HEK293 (cell line): ENCODE results near the gene DLG2.

ENCODE experiments used
- CTCF ChIA-PET: fragments of 350-600 bp; formaldehyde crosslinking; extraction: SDS; loops from one replicate; lab custom pipeline; 2021; ENCODE audit warnings: antibody characterized with exemption; lab: Yijun Ruan, JAX
- POLR2A ChIA-PET: fragments of 300-600 bp; formaldehyde crosslinking; extraction: SDS; loops from one replicate; lab custom pipeline; 2020; ENCODE audit warnings: antibody characterized with exemption, inconsistent platforms; lab: Yijun Ruan, JAX
- H3K27ac ChIP-seq: fragments of 200-500 bp; sonication (Bioruptor generic); 2 replicates; pipeline ENCODE4 v1.5.1; 2014; ENCODE audit warnings: low read depth, low read length, control low read depth, inconsistent platforms; ENCODE audit errors: extremely low read depth
- H3K36me3 ChIP-seq, 2 experiments: fragments of 200-500 bp in 1 of 2; sonication (Bioruptor generic) in 1 of 2; 1 replicate in 1 of 2; 2 replicates in 1 of 2; pipeline ENCODE4 v1.5.1; 2014 to 2017; ENCODE audit warnings: inconsistent platforms in 2 of 2, low read length in 2 of 2; ENCODE audit not compliant: control insufficient read depth in 2 of 2, insufficient read depth in 1 of 2
- H3K4me1 ChIP-seq: fragments of 200-500 bp; sonication (Bioruptor generic); 2 replicates; pipeline ENCODE4 v1.5.1; 2014; ENCODE audit warnings: mild to moderate bottlenecking, low read length, inconsistent platforms; ENCODE audit not compliant: control insufficient read depth, insufficient read depth
- H3K4me3 ChIP-seq: 2 replicates; pipeline ENCODE4 v1.5.1; 2011; ENCODE audit warnings: low read depth, mild to moderate bottlenecking, control low read depth, low read length, moderate library complexity
- H3K9me3 ChIP-seq: fragments of 200-500 bp; sonication (Bioruptor generic); 2 replicates; pipeline ENCODE4 v1.5.1; 2014; ENCODE audit warnings: low read depth, low read length, inconsistent platforms; ENCODE audit not compliant: control insufficient read depth, insufficient read depth
- FEZF1 ChIP-seq: fragments of 450-650 bp; formaldehyde crosslinking; IDR thresholded peaks from 2 replicates; pipeline ENCODE4 v1.5.1; 2016; ENCODE audit warnings: missing biosample characterization, missing genetic modification characterization
- HOXA7 ChIP-seq: sonication (generic); formaldehyde crosslinking; IDR thresholded peaks from 2 replicates; pipeline ENCODE4 v1.8.1; 2022; ENCODE audit warnings: missing genetic modification reagents, borderline replicate concordance
- ZBTB21 ChIP-seq: fragments of 450-650 bp; formaldehyde crosslinking; IDR thresholded peaks from 2 replicates; pipeline ENCODE4 v1.5.1; 2017; ENCODE audit warnings: missing biosample characterization, missing genetic modification characterization
- ZBTB44 ChIP-seq: fragments of 450-650 bp; IDR thresholded peaks from 2 replicates; pipeline ENCODE4 v1.5.1; 2018; ENCODE audit warnings: missing biosample characterization, mild to moderate bottlenecking, missing genetic modification characterization
- ZBTB7A ChIP-seq: fragments of 450-650 bp; formaldehyde crosslinking; IDR thresholded peaks from 2 replicates; pipeline ENCODE4 v1.5.1; 2016; ENCODE audit warnings: low read depth, missing biosample characterization, missing genetic modification characterization
- ZFP3 ChIP-seq: fragments of 450-650 bp; formaldehyde crosslinking; IDR thresholded peaks from 2 replicates; pipeline ENCODE4 v1.5.1; 2016; ENCODE audit warnings: low read depth, missing biosample characterization, missing genetic modification characterization
- ZNF239 ChIP-seq: fragments of 450-650 bp; formaldehyde crosslinking; IDR thresholded peaks from 2 replicates; pipeline ENCODE4 v1.5.1; 2016; ENCODE audit warnings: missing biosample characterization, missing genetic modification characterization
- ZNF302 ChIP-seq: fragments of 450-650 bp; formaldehyde crosslinking; IDR thresholded peaks from 2 replicates; pipeline ENCODE4 v1.5.1; 2016; ENCODE audit warnings: missing biosample characterization, missing genetic modification characterization, low read depth
- ZNF335 ChIP-seq: fragments of 450-650 bp; formaldehyde crosslinking; conservative IDR thresholded peaks from 2 replicates; pipeline ENCODE4 v1.5.1; 2016; ENCODE audit warnings: missing biosample characterization, missing genetic modification characterization
- ZNF354C ChIP-seq: fragments of 450-650 bp; formaldehyde crosslinking; IDR thresholded peaks from 2 replicates; pipeline ENCODE4 v1.5.1; 2016; ENCODE audit warnings: missing biosample characterization, missing genetic modification characterization, low read depth, borderline replicate concordance
- ZNF391 ChIP-seq: fragments of 450-650 bp; formaldehyde crosslinking; IDR thresholded peaks from 2 replicates; pipeline ENCODE4 v1.5.1; 2016; ENCODE audit warnings: low read depth, missing biosample characterization, missing genetic modification characterization, borderline replicate concordance
- ZNF423 ChIP-seq: fragments of 450-650 bp; formaldehyde crosslinking; IDR thresholded peaks from 2 replicates; pipeline ENCODE4 v1.5.1; 2016; ENCODE audit warnings: missing biosample characterization, missing genetic modification characterization
- ZNF433 ChIP-seq: fragments of 450-650 bp; formaldehyde crosslinking; IDR thresholded peaks from 2 replicates; pipeline ENCODE4 v1.5.1; 2016; ENCODE audit warnings: missing biosample characterization, missing genetic modification characterization, low read depth
- ZNF510 ChIP-seq: fragments of 450-650 bp; formaldehyde crosslinking; IDR thresholded peaks from 2 replicates; pipeline ENCODE4 v1.5.1; 2018; ENCODE audit warnings: mild to moderate bottlenecking, missing genetic modification characterization, missing biosample characterization; ENCODE audit not compliant: insufficient replicate concordance
- ZNF544 ChIP-seq: fragments of 450-650 bp; formaldehyde crosslinking; IDR thresholded peaks from 2 replicates; pipeline ENCODE4 v1.5.0; 2017; ENCODE audit warnings: missing biosample characterization, missing genetic modification characterization
- ZNF571 ChIP-seq: fragments of 450-650 bp; formaldehyde crosslinking; IDR thresholded peaks from 2 replicates; pipeline ENCODE4 v1.5.0; 2017; ENCODE audit warnings: missing biosample characterization, missing genetic modification characterization
- ZNF600 ChIP-seq: fragments of 450-650 bp; formaldehyde crosslinking; IDR thresholded peaks from 2 replicates; pipeline ENCODE4 v1.5.1; 2016; ENCODE audit warnings: missing biosample characterization, missing genetic modification characterization
- ZNF626 ChIP-seq: fragments of 450-650 bp; sonication (Bioruptor Pico); formaldehyde crosslinking; IDR thresholded peaks from 2 replicates; pipeline ENCODE4 v1.5.1; 2018; ENCODE audit warnings: missing biosample characterization, missing genetic modification characterization, inconsistent platforms
- ZNF658 ChIP-seq: fragments of 450-650 bp; formaldehyde crosslinking; IDR thresholded peaks from 2 replicates; pipeline ENCODE4; 2016; ENCODE audit warnings: missing biosample characterization, missing genetic modification characterization
- ZNF677 ChIP-seq: fragments of 450-650 bp; IDR thresholded peaks from 2 replicates; pipeline ENCODE4 v1.5.0; 2018; ENCODE audit warnings: missing biosample characterization, mild to moderate bottlenecking, missing genetic modification characterization, moderate library complexity
- ZNF692 ChIP-seq: fragments of 450-650 bp; formaldehyde crosslinking; IDR thresholded peaks from 2 replicates; pipeline ENCODE4 v1.5.1; 2016; ENCODE audit warnings: missing biosample characterization, missing genetic modification characterization
- ZNF704 ChIP-seq: fragments of 450-650 bp; formaldehyde crosslinking; IDR thresholded peaks from 2 replicates; pipeline ENCODE4 v1.5.1; 2016; ENCODE audit warnings: missing biosample characterization, missing genetic modification characterization
- ZSCAN16 ChIP-seq: fragments of 450-650 bp; formaldehyde crosslinking; IDR thresholded peaks from 2 replicates; pipeline ENCODE4 v1.5.1; 2016; ENCODE audit warnings: missing biosample characterization, missing genetic modification characterization
- ZSCAN5A ChIP-seq: fragments of 450-650 bp; formaldehyde crosslinking; IDR thresholded peaks from 2 replicates; pipeline ENCODE4 v1.5.1; 2016; ENCODE audit warnings: missing biosample characterization, missing genetic modification characterization

DLG2 gene

GRCh38 chr11:85475660-85476517, 151.3 kb downstream of the DLG2 start:
- no peaks in the 10 kb centered on the region for H3K9me3 ChIP-seq
- no peak overlapping the region for H3K4me3 ChIP-seq
- CTCF ChIA-PET: interaction anchor here (0.9 kb wide), 1 partner anchor 65 kb away, joined by 3 read pairs; no protein-coding TSS in a partner anchor
- H3K27ac ChIP-seq: no peak overlapping the region
- POLR2A ChIA-PET: no interaction called here
- no peaks in the 10 kb centered on the region for H3K36me3 ChIP-seq
- H3K4me1 ChIP-seq: no peaks in the 10 kb centered on the region
- TF ChIP-seq ZFP3: no peak
- no peak for TF ChIP-seq ZNF600
- no peak for TF ChIP-seq ZNF544 (tag by site-specific recombination)
- no peak for TF ChIP-seq ZNF510 (tag by site-specific recombination)
- TF ChIP-seq ZNF391 (tag by site-specific recombination): no peak
- no peak for TF ChIP-seq ZSCAN5A (tag by site-specific recombination)
- no peak for TF ChIP-seq ZNF704 (tag by site-specific recombination)
- no peak for TF ChIP-seq ZNF571 (tag by site-specific recombination)
- no peak for TF ChIP-seq HOXA7 (CRISPR knock-in tag)
- no peak for TF ChIP-seq ZSCAN16 (tag by site-specific recombination)
- no peak for TF ChIP-seq ZBTB7A
- TF ChIP-seq ZBTB21 (tag by site-specific recombination): no peak
- TF ChIP-seq ZNF626 (tag by site-specific recombination): no peak
- TF ChIP-seq ZNF423: no peak
- TF ChIP-seq ZNF692 (tag by site-specific recombination): no peak
- no peak for TF ChIP-seq ZNF677 (tag by site-specific recombination)
- no peak for TF ChIP-seq FEZF1 (tag by site-specific recombination)
- no peak for TF ChIP-seq ZNF335 (tag by site-specific recombination)
- no peak for TF ChIP-seq ZBTB44 (tag by site-specific recombination)

DNA sequence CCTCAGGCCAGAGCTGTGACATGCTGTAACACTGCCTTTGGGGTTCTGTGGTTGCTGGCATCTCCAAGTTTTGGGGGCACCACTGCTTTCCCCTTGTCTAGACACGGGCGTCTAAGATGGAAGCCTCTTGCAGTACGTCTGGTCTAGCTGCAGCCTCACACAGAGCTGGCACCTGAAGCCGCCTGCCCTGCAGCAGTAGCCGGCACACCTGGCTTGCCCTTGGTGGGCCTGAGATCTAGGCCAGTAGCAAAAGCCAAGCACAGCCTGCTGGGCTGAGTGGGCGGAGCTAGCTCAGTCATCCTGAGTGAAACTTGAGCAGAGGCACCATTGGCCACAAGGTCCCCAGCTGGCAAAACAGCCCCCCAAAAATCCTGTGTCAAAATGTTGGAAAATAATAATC, 154.2 kb downstream of the DLG2 start:
- ChIA-PET CTCF (no interaction called here), POLR2A (interaction anchor here (0.5 kb wide), 1 partner anchor 15 kb away, joined by 3 read pairs; no protein-coding TSS in a partner anchor)
- Histone ChIP-seq H3K27ac (no peak overlapping the region), H3K4me3 (no peak overlapping the region), H3K9me3 (no peaks in the 10 kb centered on the region), H3K36me3 (no peaks in the 10 kb centered on the region), H3K4me1 (no peaks in the 10 kb centered on the region)
- TF ChIP-seq ZNF433 (tag by site-specific recombination) (no peak), ZNF239 (no peak), ZNF302 (tag by site-specific recombination) (no peak), ZNF658 (tag by site-specific recombination) (no peak), ZNF354C (tag by site-specific recombination) (no peak)
